Sciatic nerve (tissue), 2 donors: ENCODE results near the gene ZNF235. TPM values are rescaled to one million over a fixed set of nuclear protein-coding genes. Genes with fewer than 3 reads are reported as not detected.
"Not testable (repeated sequence)": the region's sequence is repeated elsewhere in the genome, so short reads cannot be mapped to it uniquely, and the experiment has no call there.

Source experiments
- ATAC-seq: fragments of 200-7000 bp; cut with Tn5 transposase; one replicate; pipeline ENCODE4 v1.9.1; 2020; ENCODE audit warnings: mild to moderate bottlenecking, moderate library complexity
- DNase-seq: peaks from one replicate; pipeline ENCODE4 v3.0.0-alpha.2; 2020; ENCODE audit warnings: low spot score
- intact Hi-C: fragments of 100-400 bp; cut with DNase I; formaldehyde crosslinking; loops from one replicate; pipeline ENCODE4 v1.14.2; 2022
- total RNA-seq: library from RNA; stranded (reverse); fragmentation: NEBNext Ultra II Directional; extraction: Animal tissue kit (Norgen Biotek cat#: 25700); gene quantifications from one replicate; pipeline ENCODE4 v1.2.1, GENCODE V29; 2021
- donor health status: DM: no; HTN: no; CAD: no.
- donor health status: DM: no; HTN: no; CAD: no.

Gene ZNF235
- total RNA-seq: 11.5 TPM

- DNase-seq (peak; percentile 89), ATAC-seq (peak; percentile 100)
- intact Hi-C loops: no loop called here
These were observed at the start of gene ZNF235 for GRCh38 chr19:44304659-44305193. ZNF235 (minus strand) TSS chr19:44305025; CDS start chr19:44303404, 1,621 bp downstream.

DNA sequence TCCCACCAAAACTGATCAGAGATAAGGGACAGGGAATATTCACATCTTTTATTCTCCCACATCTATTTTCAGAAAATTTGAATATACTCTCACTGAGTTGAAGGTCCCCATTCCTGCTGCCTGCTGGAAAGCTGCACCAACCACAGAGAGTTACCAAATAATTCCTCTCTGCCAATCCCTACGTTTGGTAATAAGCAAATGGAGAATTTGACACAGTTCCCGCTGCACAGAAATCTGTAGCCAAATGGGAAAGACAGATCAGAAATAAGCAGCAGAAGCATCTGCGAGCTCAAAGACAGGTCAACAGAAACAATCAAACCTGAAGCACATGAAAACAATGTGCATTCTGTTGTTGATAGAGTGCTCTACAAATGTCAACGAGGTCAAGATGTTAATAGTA, 41.7 kb upstream of the ZNF235 start:
- intact Hi-C loops: no loop called here
- ATAC-seq: no peak

GRCh38 chr19:44345959-44346358, 41.1 kb upstream of the ZNF235 start:
- no peak for DNase-seq
- ATAC-seq: no peak
- intact Hi-C loops: no loop called here

More for the DNA sequence above, 41.7 kb upstream of the ZNF235 start:
- DNase-seq: no peak

- no peak for ATAC-seq
- no peak for DNase-seq
- intact Hi-C loops: no loop called here
These were observed 39.4 kb upstream of the ZNF235 start for GRCh38 chr19:44344255-44344654.

GRCh38 chr19:44341794-44342193, 37.0 kb upstream of the ZNF235 start:
- DNase-seq (no peak), ATAC-seq (no peak)
- intact Hi-C loops: no loop called here

DNA sequence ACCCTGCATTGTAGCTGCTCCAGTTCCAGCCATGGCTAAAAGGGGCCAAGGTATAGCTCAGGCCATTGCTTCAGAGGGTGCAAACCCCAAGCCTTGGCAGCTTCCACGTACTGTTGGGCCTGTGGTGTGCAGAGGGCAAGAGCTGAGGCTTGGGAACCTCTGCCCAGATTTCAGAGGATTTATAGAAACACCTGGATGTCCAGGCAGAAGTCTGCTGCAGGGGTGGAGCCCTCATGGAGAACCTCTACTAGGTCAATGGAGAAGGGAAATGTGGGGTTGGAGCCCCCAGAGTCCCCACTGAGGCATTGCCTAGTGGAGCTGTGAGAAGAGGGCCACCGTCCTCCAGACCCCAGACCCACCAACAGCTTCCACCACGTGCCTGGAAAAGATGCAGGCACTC, 29.8 kb upstream of the ZNF235 start:
- ATAC-seq, intact Hi-C loops, DNase-seq: not testable (repeated sequence)

DNA sequence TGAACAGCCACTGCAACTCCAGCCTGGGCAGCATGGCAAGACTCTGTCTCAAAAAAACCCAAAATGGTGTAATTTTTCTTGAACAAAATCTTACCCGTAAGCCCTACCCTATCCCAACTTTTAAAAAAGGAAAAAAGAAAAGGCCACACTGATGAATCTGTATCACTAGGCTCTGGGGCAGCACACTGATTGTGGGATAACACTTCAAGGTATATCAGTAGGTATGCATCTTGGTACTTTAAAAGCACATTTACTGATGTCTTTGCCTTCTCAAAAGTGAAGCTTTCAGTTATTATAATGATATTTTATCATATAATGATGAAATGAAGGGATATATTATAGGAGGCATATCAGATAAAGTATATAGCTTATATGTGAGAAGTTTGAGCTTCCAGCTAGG, 27.3 kb upstream of the ZNF235 start:
- ATAC-seq (no peak), DNase-seq (no peak)
- intact Hi-C loops: no loop called here

DNA sequence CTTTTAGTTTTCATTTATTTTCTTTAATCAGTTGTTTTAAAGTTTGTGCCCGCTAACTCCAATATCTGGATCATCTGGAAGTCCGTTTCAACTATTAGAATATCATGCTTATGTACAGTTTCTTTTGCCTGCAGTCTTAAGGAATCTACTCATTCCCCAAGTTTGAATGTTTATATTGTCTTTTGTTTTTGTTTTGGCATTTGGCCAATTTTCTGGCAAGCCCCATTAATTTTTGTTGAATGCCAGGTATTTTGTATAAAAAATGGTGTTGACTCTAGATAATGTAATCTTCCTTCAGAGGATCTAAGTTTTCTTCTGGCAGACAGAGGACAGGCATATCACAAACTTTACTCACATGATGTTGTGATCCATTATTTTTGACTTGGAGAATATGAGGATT, 11.1 kb upstream of the ZNF235 start:
- DNase-seq (no peak), ATAC-seq (no peak)
- intact Hi-C loops: no loop called here

DNA sequence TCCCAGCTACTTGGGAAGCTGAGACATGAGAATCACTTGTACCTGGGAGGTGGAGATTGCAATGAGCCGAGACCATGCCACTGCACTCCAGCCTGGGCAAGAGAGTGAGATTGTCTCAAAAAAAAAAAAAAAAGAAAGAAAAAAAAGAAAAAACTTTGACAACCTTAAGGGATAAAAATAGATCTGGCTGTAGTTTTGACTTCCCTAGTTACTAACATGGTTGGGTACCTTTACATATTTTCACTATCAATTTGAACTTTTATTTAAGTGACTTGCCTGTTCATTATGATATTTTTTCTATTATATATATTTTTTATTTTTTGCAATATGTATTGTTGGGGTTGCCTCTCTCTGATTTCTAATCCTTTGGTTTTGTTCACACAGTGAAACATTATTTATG, 8.4 kb upstream of the ZNF235 start:
- ATAC-seq (no peak), DNase-seq (no peak)
- intact Hi-C loops: no loop called here

- ATAC-seq (no peak), DNase-seq (no peak)
- intact Hi-C loops: no loop called here
These were observed 3.2 kb upstream of the ZNF235 start for GRCh38 chr19:44308011-44308410.

GRCh38 chr19:44306283-44306682, 1.5 kb upstream of the ZNF235 start:
- DNase-seq (no peak), ATAC-seq (no peak)
- intact Hi-C loops: no loop called here

DNA sequence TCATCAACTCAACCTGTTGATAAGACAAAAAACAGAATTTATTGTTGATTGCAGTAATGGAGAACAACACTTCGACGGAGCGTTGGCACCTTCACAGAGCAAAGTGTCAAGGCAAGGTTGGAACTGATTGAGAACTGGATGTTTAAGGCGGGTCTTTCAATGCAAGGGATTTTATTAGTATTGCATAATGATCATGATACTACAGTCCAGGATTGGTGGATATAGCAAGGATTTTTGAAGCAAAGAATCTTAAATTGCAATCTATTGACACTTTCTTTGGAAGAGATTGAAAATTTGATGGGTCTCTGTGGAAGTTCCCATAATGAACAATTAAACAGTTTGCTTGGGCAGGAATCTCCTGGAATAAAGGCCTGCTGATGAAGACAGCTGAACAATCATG, 632 bp upstream of the ZNF235 start:
- ATAC-seq (no peak), DNase-seq (no peak)
- intact Hi-C loops: no loop called here

DNA sequence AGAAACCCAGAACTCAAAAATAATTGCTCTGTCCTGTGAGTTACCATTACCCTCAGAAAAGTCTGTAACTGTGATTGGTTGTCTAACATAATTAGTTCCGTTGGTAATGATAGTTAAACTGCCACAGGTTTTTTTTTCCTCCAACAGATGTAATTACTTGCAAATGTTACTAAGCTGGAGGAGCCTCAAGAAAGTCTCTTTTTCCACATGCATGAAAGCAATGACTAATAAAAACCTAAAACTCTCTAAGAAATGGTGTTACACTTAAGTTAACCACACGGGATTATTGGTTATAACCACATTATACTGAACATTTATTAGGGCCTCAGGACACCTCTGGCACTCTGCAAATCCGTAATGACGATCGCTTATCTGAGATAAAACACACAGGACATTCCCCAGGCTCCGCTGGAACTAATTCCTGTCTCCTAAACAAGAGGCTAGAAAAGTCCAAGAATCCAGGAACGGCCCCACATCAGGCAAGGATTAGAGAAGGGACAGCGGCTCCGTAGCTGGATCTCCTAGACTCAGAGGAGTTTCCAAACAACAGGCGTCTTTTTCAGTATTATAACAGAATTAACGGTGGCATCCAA, 753 bp downstream of the ZNF235 start:
- peak; percentile 47 for ATAC-seq
- intact Hi-C loops: no loop called here

GRCh38 chr19:44303320-44303719, 1.5 kb downstream of the ZNF235 start:
- intact Hi-C loops: no loop called here
- ATAC-seq (no peak), DNase-seq (no peak)

More for the DNA sequence above, 753 bp downstream of the ZNF235 start:
- DNase-seq: no peak

GRCh38 chr19:44284968-44285367, 19.9 kb downstream of the ZNF235 start:
- no peak for DNase-seq
- no peak for ATAC-seq
- intact Hi-C loops: no loop called here

GRCh38 chr19:44282846-44283245, 22.0 kb downstream of the ZNF235 start:
- intact Hi-C loops: no loop called here
- ATAC-seq (no peak), DNase-seq (no peak)

- DNase-seq: no peak
- ATAC-seq: no peak
- intact Hi-C loops: no loop called here
These were observed 23.9 kb downstream of the ZNF235 start for GRCh38 chr19:44280916-44281315.

- ATAC-seq: no peak
- DNase-seq: no peak
- intact Hi-C loops: no loop called here
These were observed 26.6 kb downstream of the ZNF235 start for GRCh38 chr19:44278181-44278690.

- intact Hi-C loops: no loop called here
- ATAC-seq (no peak), DNase-seq (no peak)
These were observed 27.5 kb downstream of the ZNF235 start for GRCh38 chr19:44277331-44277730.

- ATAC-seq (no peak), DNase-seq (no peak)
- intact Hi-C loops: no loop called here
These were observed 44.0 kb downstream of the ZNF235 start for GRCh38 chr19:44260695-44261446.
